Measurements from ENCODE around the gene MEGF11. TPM values are rescaled to one million over a fixed set of nuclear protein-coding genes. Genes with fewer than 3 reads are reported as not detected.

MEGF11 gene
- total RNA-seq, 1 experiment from 2014 or later = not detected

DNA sequence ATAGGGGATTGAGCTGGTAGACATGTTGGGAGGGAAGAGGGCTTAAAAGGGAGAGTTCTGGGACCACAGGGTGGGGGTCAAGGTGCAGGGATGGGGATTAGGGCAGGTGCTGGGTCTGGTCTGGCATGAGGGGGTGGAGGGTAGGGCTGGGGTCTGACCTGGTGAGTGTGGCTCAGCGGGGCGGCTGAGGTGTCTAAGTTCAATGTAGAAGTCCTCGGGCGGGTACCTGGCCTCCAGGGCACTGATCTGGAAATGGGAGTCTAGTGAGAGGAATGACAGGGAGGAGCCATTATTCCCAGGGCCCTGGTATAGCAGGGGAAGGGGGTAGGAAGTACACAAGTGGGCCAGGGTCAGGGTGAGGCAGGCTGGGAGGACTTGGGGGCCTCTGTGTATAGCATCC lies 344.7 kb downstream of the MEGF11 start:
- H3K9me3 ChIP-seq (ENCODE audit: low read length) = no peaks in the 10 kb centered on the region
- H3K27ac ChIP-seq (ENCODE audit: low read length) = no peak overlapping the region
- TF ChIP-seq, protein P1, sequence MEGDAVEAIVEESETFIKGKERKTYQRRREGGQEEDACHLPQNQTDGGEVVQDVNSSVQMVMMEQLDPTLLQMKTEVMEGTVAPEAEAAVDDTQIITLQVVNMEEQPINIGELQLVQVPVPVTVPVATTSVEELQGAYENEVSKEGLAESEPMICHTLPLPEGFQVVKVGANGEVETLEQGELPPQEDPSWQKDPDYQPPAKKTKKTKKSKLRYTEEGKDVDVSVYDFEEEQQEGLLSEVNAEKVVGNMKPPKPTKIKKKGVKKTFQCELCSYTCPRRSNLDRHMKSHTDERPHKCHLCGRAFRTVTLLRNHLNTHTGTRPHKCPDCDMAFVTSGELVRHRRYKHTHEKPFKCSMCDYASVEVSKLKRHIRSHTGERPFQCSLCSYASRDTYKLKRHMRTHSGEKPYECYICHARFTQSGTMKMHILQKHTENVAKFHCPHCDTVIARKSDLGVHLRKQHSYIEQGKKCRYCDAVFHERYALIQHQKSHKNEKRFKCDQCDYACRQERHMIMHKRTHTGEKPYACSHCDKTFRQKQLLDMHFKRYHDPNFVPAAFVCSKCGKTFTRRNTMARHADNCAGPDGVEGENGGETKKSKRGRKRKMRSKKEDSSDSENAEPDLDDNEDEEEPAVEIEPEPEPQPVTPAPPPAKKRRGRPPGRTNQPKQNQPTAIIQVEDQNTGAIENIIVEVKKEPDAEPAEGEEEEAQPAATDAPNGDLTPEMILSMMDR (conservative IDR thresholded peaks at IDR 0.05; ENCODE audit: low read depth, low read length) = no peak
- TF ChIP-seq EZH2 (IDR thresholded peaks at IDR 0.05; ENCODE audit: low read length, unreplicated experiment) (no peak), EZH2phosphoT487 (IDR thresholded peaks at IDR 0.05; ENCODE audit: borderline replicate concordance, low read length) (no peak)
- no peak overlapping the region for H3K4me2 ChIP-seq (ENCODE audit: low read length)
- no peaks in the 10 kb centered on the region for H4K20me1 ChIP-seq (ENCODE audit: low read length)
- no peak for ATAC-seq
- ChIA-PET CTCF (no interaction called here), POLR2A (ENCODE audit: unreplicated experiment) (no interaction called here)
- 0 out of 2 replicates have a peak, but pooled peaks cover 5% of the 10 kb centered on the region for H3K36me3 ChIP-seq (ENCODE audit: low read depth, low read length)
- no peak overlapping the region for H3K9ac ChIP-seq (ENCODE audit: low read length)
- H3K79me2 ChIP-seq (ENCODE audit: low read length) = no peaks in the 10 kb centered on the region
- H3K27me3 ChIP-seq (ENCODE audit: low read length) = no peaks in the 10 kb centered on the region
- no TSS peak for BruUV-seq (replicated peaks)
- no peak overlapping the region for H3K4me3 ChIP-seq (ENCODE audit: low read length)
- no peaks in the 10 kb centered on the region for H3F3A ChIP-seq (ENCODE audit: low read length, unreplicated experiment)
- H3K9me2 ChIP-seq (replicated peaks; ENCODE audit: low read length) = no peaks in the 10 kb centered on the region
- H3K4me1 ChIP-seq (ENCODE audit: insufficient read depth, low read length) = peaks cover 14% of the 10 kb centered on the region; the same call in 1 of the 2 replicates
- DNase-seq = no peak
- no peak overlapping the region for H2AFZ ChIP-seq (ENCODE audit: low read length)
- intact Hi-C loops (cut with micrococcal nuclease) = no loop called here

DNA sequence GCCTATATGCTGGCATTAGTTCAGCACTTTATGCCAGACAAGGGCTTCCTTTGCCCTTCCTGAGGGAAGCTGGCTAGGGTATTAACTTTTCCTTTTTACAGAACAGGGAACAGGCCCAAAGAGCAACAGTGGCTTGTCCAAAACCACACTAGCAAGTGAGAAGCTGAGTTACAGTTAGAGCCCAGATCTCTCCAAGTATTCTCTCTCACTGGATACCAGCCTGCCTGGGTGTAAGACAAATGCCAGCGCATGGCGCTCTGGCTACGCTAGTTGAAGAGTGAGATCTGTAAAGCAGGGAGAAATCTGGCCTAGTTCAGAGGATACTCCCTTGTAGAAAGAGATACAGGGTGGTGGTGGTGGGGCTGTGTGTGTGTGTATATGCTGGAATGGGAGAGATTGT lies 345.9 kb downstream of the MEGF11 start:
- intact Hi-C loops (cut with micrococcal nuclease) = no loop called here
- Histone ChIP-seq H3K9me3 (ENCODE audit: low read length) (no peaks in the 10 kb centered on the region), H3K36me3 (ENCODE audit: low read depth, low read length) (0 out of 2 replicates have a peak, but pooled peaks cover 5% of the 10 kb centered on the region), H3K9me2 (replicated peaks; ENCODE audit: low read length) (no peaks in the 10 kb centered on the region), H3K27ac (ENCODE audit: low read length) (no peak overlapping the region), H3K4me2 (ENCODE audit: low read length) (no peak overlapping the region), H3F3A (ENCODE audit: low read length, unreplicated experiment) (no peaks in the 10 kb centered on the region), H4K20me1 (ENCODE audit: low read length) (no peaks in the 10 kb centered on the region), H3K27me3 (ENCODE audit: low read length) (no peaks in the 10 kb centered on the region), H3K4me3 (ENCODE audit: low read length) (no peak overlapping the region), H2AFZ (ENCODE audit: low read length) (no peak overlapping the region), H3K4me1 (ENCODE audit: insufficient read depth, low read length) (peaks cover 22% of the 10 kb centered on the region), H3K9ac (ENCODE audit: low read length) (no peak overlapping the region), H3K79me2 (ENCODE audit: low read length) (no peaks in the 10 kb centered on the region)
- POLR2A ChIA-PET (ENCODE audit: unreplicated experiment) = no interaction called here
- ATAC-seq (no peak), DNase-seq (no peak)
- CTCF ChIA-PET = no interaction called here
- TF ChIP-seq, protein P1 (conservative IDR thresholded peaks at IDR 0.05; ENCODE audit: low read depth, low read length) = no peak
- TF ChIP-seq EZH2 (IDR thresholded peaks at IDR 0.05; ENCODE audit: low read length, unreplicated experiment) (no peak), EZH2phosphoT487 (IDR thresholded peaks at IDR 0.05; ENCODE audit: borderline replicate concordance, low read length) (no peak)
- BruUV-seq (replicated peaks) = no TSS peak

DNA sequence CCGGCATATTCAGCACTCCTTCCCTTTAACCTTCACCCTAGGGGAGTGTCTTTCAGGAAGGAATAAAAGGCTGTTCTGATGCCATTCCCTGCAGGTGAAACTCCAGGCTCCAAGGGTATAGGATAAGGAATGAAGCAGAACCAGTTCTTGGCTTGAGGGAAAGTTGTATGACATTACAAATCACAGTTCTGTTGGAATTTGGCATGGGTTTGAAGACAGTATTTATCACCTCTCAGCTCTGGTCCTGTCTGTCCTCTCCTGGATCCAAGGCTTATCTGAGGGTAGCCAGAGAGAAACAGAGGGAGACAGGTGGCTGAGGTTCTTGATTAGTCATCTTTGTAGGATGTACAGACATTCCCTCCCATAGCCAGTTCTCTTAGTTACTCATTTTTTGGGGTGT lies 347.2 kb downstream of the MEGF11 start:
- BruUV-seq (replicated peaks) = no TSS peak
- H3K79me2 ChIP-seq (ENCODE audit: low read length) = no peaks in the 10 kb centered on the region
- no peaks in the 10 kb centered on the region for H3K27me3 ChIP-seq (ENCODE audit: low read length)
- no peak overlapping the region for H3K4me2 ChIP-seq (ENCODE audit: low read length)
- intact Hi-C loops (cut with micrococcal nuclease) = no loop called here
- no peaks in the 10 kb centered on the region for H3F3A ChIP-seq (ENCODE audit: low read length, unreplicated experiment)
- H3K4me1 ChIP-seq (ENCODE audit: insufficient read depth, low read length) = peaks cover 30% of the 10 kb centered on the region
- no peak overlapping the region for H3K9ac ChIP-seq (ENCODE audit: low read length)
- ChIA-PET CTCF (no interaction called here), POLR2A (ENCODE audit: unreplicated experiment) (no interaction called here)
- no peaks in the 10 kb centered on the region for H4K20me1 ChIP-seq (ENCODE audit: low read length)
- H3K36me3 ChIP-seq (ENCODE audit: low read depth, low read length) = 0 out of 2 replicates have a peak, but pooled peaks cover 5% of the 10 kb centered on the region
- TF ChIP-seq, protein P1 (conservative IDR thresholded peaks at IDR 0.05; ENCODE audit: low read depth, low read length) = no peak
- TF ChIP-seq EZH2 (IDR thresholded peaks at IDR 0.05; ENCODE audit: low read length, unreplicated experiment) = no peak
- no peak for TF ChIP-seq EZH2phosphoT487 (IDR thresholded peaks at IDR 0.05; ENCODE audit: borderline replicate concordance, low read length)
- ATAC-seq (peak; percentile 16; the same call in 1 of the 2 replicates), DNase-seq (peak; percentile 58)
- no peaks in the 10 kb centered on the region for H3K9me2 ChIP-seq (replicated peaks; ENCODE audit: low read length)
- H2AFZ ChIP-seq (ENCODE audit: low read length) = no peak overlapping the region
- no peak overlapping the region for H3K27ac ChIP-seq (ENCODE audit: low read length)
- no peak overlapping the region for H3K4me3 ChIP-seq (ENCODE audit: low read length)
- no peaks in the 10 kb centered on the region for H3K9me3 ChIP-seq (ENCODE audit: low read length)
